Colonic mucosa (tissue), 4 donors: ENCODE data around the gene IFIH1. TPM values are rescaled to one million over a fixed set of nuclear protein-coding genes. Genes with fewer than 3 reads are reported as not detected.

Source experiments
- DNase-seq: peaks from one replicate; pipeline ENCODE4 v3.0.0-alpha.2; 2020
- H3K27ac ChIP-seq: fragments of 200-600 bp; one replicate; pipeline ENCODE4 v1.8.0; 2021
- H3K27me3 ChIP-seq: fragments of 200-600 bp; one replicate; pipeline ENCODE4 v1.8.0; 2021
- H3K36me3 ChIP-seq: fragments of 200-600 bp; one replicate; pipeline ENCODE4 v1.8.0; 2021
- H3K4me1 ChIP-seq: fragments of 200-600 bp; one replicate; pipeline ENCODE4 v1.8.0; 2021; ENCODE audit warnings: mild to moderate bottlenecking
- H3K4me3 ChIP-seq: fragments of 200-600 bp; one replicate; pipeline ENCODE4 v1.8.0; 2021
- H3K9ac ChIP-seq, 2 donors: one replicate each; pipeline ENCODE4 v1.7.0; 2013; ENCODE audit warnings: control low read depth in 2 of 2, low read depth in 2 of 2, low read length in 2 of 2
- H3K9me3 ChIP-seq: fragments of 200-600 bp; one replicate; pipeline ENCODE4 v1.8.0; 2021
- CTCF ChIP-seq: fragments of 200-600 bp; IDR thresholded peaks from one replicate; pipeline ENCODE4 v1.8.0; 2022; ENCODE audit warnings: antibody characterized with exemption, mild to moderate bottlenecking
- intact Hi-C: fragments of 100-400 bp; cut with DNase I; formaldehyde crosslinking; loops from one replicate; pipeline ENCODE4 v1.14.1; 2022
- total RNA-seq, 2 donors: library from RNA; stranded (reverse); fragmentation: NEBNext Ultra II Directional in 1 of 2; extraction: Animal tissue kit (Norgen Biotek cat#: 25700) in 1 of 2; gene quantifications; one replicate each; pipeline ENCODE4 v1.2.1, GENCODE V29; 2021
- donor health status: healthy.
- donor health status: DM: no; HTN: no; CAD: no.
- donor health status: DM: no; HTN: no; CAD: no.

The IFIH1 gene
- total RNA-seq, 2 donors from 2014 or later, result 16.1 to 21.1 TPM

- Histone ChIP-seq H3K27ac (no peak overlapping the region), H3K4me1 (no peaks in the 10 kb centered on the region), H3K9ac (no peak overlapping the region), H3K36me3 (no peaks in the 10 kb centered on the region), H3K9me3 (no peaks in the 10 kb centered on the region), H3K27me3 (no peaks in the 10 kb centered on the region), H3K4me3 (no peak overlapping the region)
- intact Hi-C loops, result no loop called here
- DNase-seq, result no peak
- no peak for TF ChIP-seq CTCF
Observed at GRCh38 chr2:162282765-162283425, 35.6 kb downstream of the IFIH1 start.

- Histone ChIP-seq H3K27me3 (no peaks in the 10 kb centered on the region), H3K9ac (no peak overlapping the region), H3K27ac (no peak overlapping the region), H3K4me3 (no peak overlapping the region), H3K4me1 (no peaks in the 10 kb centered on the region), H3K9me3 (no peaks in the 10 kb centered on the region), H3K36me3 (no peaks in the 10 kb centered on the region)
- TF ChIP-seq CTCF, result no peak
- intact Hi-C loops, result no loop called here
- no peak for DNase-seq
Observed at GRCh38 chr2:162280654-162281053, 37.8 kb downstream of the IFIH1 start.

- no peaks in the 10 kb centered on the region for H3K9me3 ChIP-seq
- H3K4me3 ChIP-seq, result no peak overlapping the region
- H3K27ac ChIP-seq, result no peak overlapping the region
- no peaks in the 10 kb centered on the region for H3K4me1 ChIP-seq
- no peaks in the 10 kb centered on the region for H3K36me3 ChIP-seq
- no peaks in the 10 kb centered on the region for H3K27me3 ChIP-seq
- no peak overlapping the region for H3K9ac ChIP-seq
- no peak for TF ChIP-seq CTCF
- intact Hi-C loops, result no loop called here
- no peak for DNase-seq
Observed at GRCh38 chr2:162277381-162277780, 41.1 kb downstream of the IFIH1 start.

GRCh38 chr2:162267996-162268395, 50.5 kb downstream of the IFIH1 start:
- H3K9me3 ChIP-seq, result no peaks in the 10 kb centered on the region
- no peak overlapping the region for H3K9ac ChIP-seq
- H3K36me3 ChIP-seq, result no peaks in the 10 kb centered on the region
- no peaks in the 10 kb centered on the region for H3K4me1 ChIP-seq
- no peak overlapping the region for H3K4me3 ChIP-seq
- intact Hi-C loops, result no loop called here
- H3K27me3 ChIP-seq, result no peaks in the 10 kb centered on the region
- H3K27ac ChIP-seq, result no peak overlapping the region
- no peak for DNase-seq
- no peak for TF ChIP-seq CTCF

- no peak for TF ChIP-seq CTCF
- Histone ChIP-seq H3K9me3 (no peaks in the 10 kb centered on the region), H3K4me3 (no peak overlapping the region), H3K27me3 (no peaks in the 10 kb centered on the region), H3K36me3 (no peaks in the 10 kb centered on the region), H3K9ac (no peak overlapping the region), H3K27ac (no peak overlapping the region), H3K4me1 (no peaks in the 10 kb centered on the region)
- intact Hi-C loops, result no loop called here
- DNase-seq, result no peak
Observed at GRCh38 chr2:162267496-162267895, 51.0 kb downstream of the IFIH1 start.
